GM06990 (cell line): ENCODE results near the gene PLB1.

Experiments used
- DNase-seq: peaks from one replicate; pipeline ENCODE4 v3.0.0-alpha.2; 2011; ENCODE audit not compliant: insufficient read length; ENCODE audit errors: extremely low read depth
- H3K27me3 ChIP-seq: replicated peaks from 2 replicates; pipeline ENCODE4 v1.6.0; 2011; ENCODE audit warnings: low read length; ENCODE audit not compliant: control insufficient read depth, insufficient read depth
- H3K36me3 ChIP-seq: 2 replicates; pipeline ENCODE4 v1.5.1; 2011; ENCODE audit warnings: low read length; ENCODE audit not compliant: control insufficient read depth, insufficient read depth
- H3K4me3 ChIP-seq: replicated peaks from 2 replicates; pipeline ENCODE4 v1.5.1; 2011; ENCODE audit warnings: low read depth, mild to moderate bottlenecking, control low read depth, low read length
- TF ChIP-seq, protein P1 (sequence below): IDR thresholded peaks from 2 replicates; pipeline ENCODE4 v1.5.1; 2011; ENCODE audit warnings: low read length, control low read depth, mild to moderate bottlenecking, inconsistent platforms; ENCODE audit not compliant: insufficient read depth, poor library complexity, severe bottlenecking

PLB1 gene

DNA sequence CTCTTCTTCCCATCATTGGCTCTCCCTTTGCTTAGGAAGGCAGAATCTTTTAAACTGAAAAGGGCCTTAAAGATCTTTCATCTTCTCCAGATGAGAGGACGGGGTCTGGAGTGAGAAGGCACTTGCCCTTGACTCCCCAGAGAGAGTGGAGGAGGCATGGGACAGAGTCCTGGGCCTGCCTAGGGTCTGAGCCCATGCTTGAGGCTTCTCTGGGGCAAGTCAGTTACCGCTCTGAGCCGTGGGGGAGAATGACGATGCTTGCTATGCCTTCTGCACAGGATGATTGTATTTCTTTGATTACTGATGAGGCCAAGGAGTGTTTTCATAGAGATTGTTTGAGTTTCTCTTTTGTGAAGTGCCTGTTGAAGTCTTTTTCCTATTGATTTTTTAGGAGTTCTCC is 921 bp downstream of the PLB1 start:
- TF ChIP-seq, protein P1, sequence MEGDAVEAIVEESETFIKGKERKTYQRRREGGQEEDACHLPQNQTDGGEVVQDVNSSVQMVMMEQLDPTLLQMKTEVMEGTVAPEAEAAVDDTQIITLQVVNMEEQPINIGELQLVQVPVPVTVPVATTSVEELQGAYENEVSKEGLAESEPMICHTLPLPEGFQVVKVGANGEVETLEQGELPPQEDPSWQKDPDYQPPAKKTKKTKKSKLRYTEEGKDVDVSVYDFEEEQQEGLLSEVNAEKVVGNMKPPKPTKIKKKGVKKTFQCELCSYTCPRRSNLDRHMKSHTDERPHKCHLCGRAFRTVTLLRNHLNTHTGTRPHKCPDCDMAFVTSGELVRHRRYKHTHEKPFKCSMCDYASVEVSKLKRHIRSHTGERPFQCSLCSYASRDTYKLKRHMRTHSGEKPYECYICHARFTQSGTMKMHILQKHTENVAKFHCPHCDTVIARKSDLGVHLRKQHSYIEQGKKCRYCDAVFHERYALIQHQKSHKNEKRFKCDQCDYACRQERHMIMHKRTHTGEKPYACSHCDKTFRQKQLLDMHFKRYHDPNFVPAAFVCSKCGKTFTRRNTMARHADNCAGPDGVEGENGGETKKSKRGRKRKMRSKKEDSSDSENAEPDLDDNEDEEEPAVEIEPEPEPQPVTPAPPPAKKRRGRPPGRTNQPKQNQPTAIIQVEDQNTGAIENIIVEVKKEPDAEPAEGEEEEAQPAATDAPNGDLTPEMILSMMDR: no peak
- H3K27me3 ChIP-seq: peaks cover 2% of the 10 kb centered on the region; the same call in 1 of the 2 replicates
- no peaks in the 10 kb centered on the region for H3K36me3 ChIP-seq
- no peak overlapping the region for H3K4me3 ChIP-seq
- no peak for DNase-seq

DNA sequence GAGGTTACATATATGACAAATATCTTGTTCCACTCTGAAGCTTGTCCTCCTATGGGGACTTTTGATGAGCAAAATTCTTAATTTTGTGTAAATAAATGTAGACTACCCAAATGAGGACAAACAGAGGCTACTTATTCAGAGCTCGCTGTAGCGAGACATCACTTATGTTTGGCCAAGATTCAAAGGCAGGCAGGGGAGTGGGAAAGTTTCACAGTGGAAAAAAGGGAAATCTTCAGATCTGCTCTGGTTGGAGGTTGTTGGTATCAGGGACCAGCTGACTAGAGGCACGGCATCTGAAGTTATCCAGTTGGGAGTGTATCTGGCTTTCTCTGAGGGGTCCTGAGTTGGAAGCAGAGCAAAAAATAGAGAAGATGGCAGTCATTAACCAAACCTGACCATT is 1.3 kb downstream of the PLB1 start:
- H3K36me3 ChIP-seq: no peaks in the 10 kb centered on the region
- H3K27me3 ChIP-seq: peaks cover 2% of the 10 kb centered on the region; the same call in 1 of the 2 replicates
- TF ChIP-seq, protein P1: no peak
- no peak for DNase-seq
- H3K4me3 ChIP-seq: no peak overlapping the region

DNA sequence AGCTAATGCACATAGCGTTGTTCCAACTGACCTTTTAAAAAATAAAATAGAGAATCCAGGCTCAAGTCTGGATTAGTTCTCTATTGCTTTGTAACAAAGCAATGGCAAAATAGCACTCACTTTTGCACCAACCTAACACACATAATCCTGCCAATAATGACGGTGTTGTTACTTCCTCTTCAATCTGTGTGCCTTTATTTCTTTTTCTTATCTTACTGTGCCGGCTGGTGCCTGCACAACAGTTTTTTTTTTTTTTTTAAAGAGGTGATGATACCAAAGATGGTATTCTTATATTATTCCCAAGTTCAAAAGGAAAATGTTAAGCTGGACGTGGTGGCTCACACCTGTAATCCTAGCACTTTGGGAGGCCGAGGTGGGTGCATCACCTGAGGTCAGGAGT is 3.4 kb downstream of the PLB1 start:
- TF ChIP-seq, protein P1: no peak
- Histone ChIP-seq H3K27me3 (peaks cover 2% of the 10 kb centered on the region; the same call in 1 of the 2 replicates), H3K4me3 (no peak overlapping the region), H3K36me3 (no peaks in the 10 kb centered on the region)
- DNase-seq: no peak

DNA sequence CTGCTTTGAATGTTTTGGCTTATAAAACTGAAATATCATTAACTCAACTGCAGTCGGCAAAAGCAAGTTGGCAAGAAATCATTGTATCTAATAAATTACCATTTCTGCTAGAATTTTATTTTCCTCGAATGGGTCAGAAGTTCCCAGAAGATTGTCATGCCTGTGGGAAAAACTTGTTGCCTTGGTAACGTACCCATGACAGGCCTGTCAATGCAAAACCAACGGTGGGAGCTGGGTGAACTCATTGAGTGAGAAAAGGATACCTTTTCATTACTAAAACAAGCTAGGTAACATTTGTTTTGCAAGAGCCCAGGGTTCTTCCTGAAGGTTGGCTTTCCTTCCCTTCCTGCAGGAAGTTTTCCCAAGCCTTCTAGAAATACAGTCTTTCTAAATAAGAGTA is 9.5 kb downstream of the PLB1 start:
- TF ChIP-seq, protein P1: no peak
- Histone ChIP-seq H3K27me3 (no peaks in the 10 kb centered on the region; the same call in 1 of the 2 replicates), H3K36me3 (no peaks in the 10 kb centered on the region), H3K4me3 (no peak overlapping the region)
- no peak for DNase-seq

DNA sequence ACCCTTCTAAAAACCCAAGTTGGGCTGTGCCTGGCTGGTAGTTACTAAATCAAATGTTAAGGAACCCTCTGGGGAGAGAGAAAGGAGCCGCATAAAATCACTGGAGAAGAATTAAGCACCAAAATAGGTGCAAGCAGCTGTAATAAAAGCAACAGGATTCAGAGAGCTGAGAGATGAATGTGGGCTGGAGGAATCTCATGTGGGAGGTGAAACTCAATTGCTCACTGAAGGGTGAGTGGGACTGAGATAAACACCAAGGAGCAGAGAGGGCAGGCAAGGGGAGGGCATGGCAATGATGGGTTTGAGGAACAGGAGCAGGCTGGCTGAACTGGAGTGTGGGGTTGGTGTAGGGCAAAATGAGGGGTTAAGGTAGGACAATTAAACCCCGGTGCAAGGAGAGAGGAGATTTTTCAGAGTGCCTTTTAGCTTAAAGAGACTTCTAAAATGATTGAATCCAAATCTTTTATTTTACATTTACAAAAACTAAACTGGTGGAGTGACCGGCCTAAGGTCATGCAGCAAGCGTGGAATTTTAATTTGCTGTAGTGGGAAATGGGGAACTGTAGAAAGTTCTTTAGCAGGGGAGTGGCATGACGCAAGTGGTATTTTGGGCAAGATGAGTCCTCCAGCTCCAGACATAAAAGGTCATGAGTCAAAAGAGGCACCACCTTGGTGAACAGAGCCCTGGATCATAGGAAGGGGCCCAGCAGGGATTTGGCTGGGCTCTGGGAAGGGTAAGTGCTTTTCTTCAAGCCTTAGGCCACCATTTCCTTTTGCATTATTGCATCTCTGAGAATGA is 10.5 kb downstream of the PLB1 start:
- TF ChIP-seq, protein P1: no peak
- DNase-seq: no peak
- no peak overlapping the region for H3K4me3 ChIP-seq
- no peaks in the 10 kb centered on the region for H3K36me3 ChIP-seq
- H3K27me3 ChIP-seq: no peaks in the 10 kb centered on the region; the same call in 1 of the 2 replicates
